NCI-H345 treated with DMSO at 0.1 percent for 48 hours (cell line): ENCODE measurements around the gene IGF2BP1.
"Not testable (repeated sequence)": the region's sequence is repeated elsewhere in the genome, so short reads cannot be mapped to it uniquely, and the experiment has no call there.

Source experiments
- DNase-seq: peaks from one replicate; lab custom pipeline; 2025; ENCODE audit not compliant: unreplicated experiment; lab: John Stamatoyannopoulos, UW

The IGF2BP1 gene

GRCh38 chr17:49053171-49053829 lies 56.1 kb downstream of the IGF2BP1 start:
- no peak for DNase-seq

GRCh38 chr17:49054342-49055092 lies 57.3 kb downstream of the IGF2BP1 start:
- no peak for DNase-seq

GRCh38 chr17:49055181-49055927 lies 58.2 kb downstream of the IGF2BP1 start:
- no peak for DNase-seq

GRCh38 chr17:49061524-49061943 lies 64.3 kb downstream of the IGF2BP1 start:
- no peak for DNase-seq

GRCh38 chr17:49063652-49064051 lies 66.5 kb downstream of the IGF2BP1 start:
- DNase-seq = no peak

- no peak for DNase-seq
These were observed 70.0 kb downstream of the IGF2BP1 start for GRCh38 chr17:49067163-49067562.

GRCh38 chr17:49069585-49070273 lies 72.5 kb downstream of the IGF2BP1 start:
- no peak for DNase-seq

- DNase-seq = no peak
These were observed 73.9 kb downstream of the IGF2BP1 start for GRCh38 chr17:49071106-49071505.

GRCh38 chr17:49074851-49075540 lies 77.8 kb downstream of the IGF2BP1 start:
- no peak for DNase-seq

- no peak for DNase-seq
These were observed 79.6 kb downstream of the IGF2BP1 start for GRCh38 chr17:49076573-49077384.

- no peak for DNase-seq
These were observed 81.1 kb downstream of the IGF2BP1 start for GRCh38 chr17:49078248-49078647.

GRCh38 chr17:49079840-49080663 lies 82.9 kb downstream of the IGF2BP1 start:
- DNase-seq = no peak

GRCh38 chr17:49082231-49082630 lies 85.0 kb downstream of the IGF2BP1 start:
- DNase-seq = no peak

- not testable (repeated sequence) for DNase-seq
These were observed 87.9 kb downstream of the IGF2BP1 start for GRCh38 chr17:49085046-49085445.

- DNase-seq = no peak
These were observed 88.6 kb downstream of the IGF2BP1 start for GRCh38 chr17:49085565-49086315.

- DNase-seq = no peak
These were observed 89.1 kb downstream of the IGF2BP1 start for GRCh38 chr17:49086316-49086605.

GRCh38 chr17:49086649-49087048 lies 89.5 kb downstream of the IGF2BP1 start:
- DNase-seq = no peak

GRCh38 chr17:49089094-49089493 lies 91.9 kb downstream of the IGF2BP1 start:
- no peak for DNase-seq
